Transverse colon (tissue), 4 donors: ENCODE measurements around the gene TNFRSF11A.

Source experiments
- CTCF ChIP-seq, 5 experiments: fragments of 200-600 bp in 3 of 5; fragments of 450-650 bp in 2 of 5; sonication (generic) in 3 of 5; IDR thresholded peaks; 1 replicate in 2 of 5; 2 replicates in 3 of 5; pipeline ENCODE4 v1.5.1; 2016 to 2017; ENCODE audit warnings: antibody characterized with exemption in 5 of 5, inconsistent platforms in 3 of 5, mild to moderate bottlenecking in 2 of 5, moderate library complexity in 1 of 5
- EP300 ChIP-seq: sonication (generic); formaldehyde crosslinking; IDR thresholded peaks from one replicate; pipeline ENCODE4 v1.6.1; 2017; ENCODE audit warnings: antibody characterized with exemption, low read depth
- POLR2A ChIP-seq: fragments of 450-650 bp; IDR thresholded peaks from one replicate; pipeline ENCODE4 v1.6.1; 2016; ENCODE audit warnings: antibody characterized with exemption, mild to moderate bottlenecking, moderate library complexity
- POLR2AphosphoS5 ChIP-seq, 3 donors: sonication (generic); formaldehyde crosslinking; IDR thresholded peaks; one replicate each; pipeline ENCODE4 v1.6.1; 2016; ENCODE audit warnings: antibody characterized with exemption in 3 of 3

GRCh38 chr18:62420513-62421209, 95.6 kb downstream of the TNFRSF11A start:
- TF ChIP-seq POLR2AphosphoS5 (IDR thresholded peaks at IDR 0.05) (peak in 2 of 3 donors; percentile 47 to 56), POLR2A (peak; percentile 34), CTCF (IDR thresholded peaks at IDR 0.05) (no peak), EP300 (no peak)
